ENCODE results near the gene RYK. TPM values are rescaled to one million over a fixed set of nuclear protein-coding genes. Genes with fewer than 3 reads are reported as not detected.

RYK gene
- total RNA-seq, 1 experiment from 2014 or later, result 54.2 TPM

DNA sequence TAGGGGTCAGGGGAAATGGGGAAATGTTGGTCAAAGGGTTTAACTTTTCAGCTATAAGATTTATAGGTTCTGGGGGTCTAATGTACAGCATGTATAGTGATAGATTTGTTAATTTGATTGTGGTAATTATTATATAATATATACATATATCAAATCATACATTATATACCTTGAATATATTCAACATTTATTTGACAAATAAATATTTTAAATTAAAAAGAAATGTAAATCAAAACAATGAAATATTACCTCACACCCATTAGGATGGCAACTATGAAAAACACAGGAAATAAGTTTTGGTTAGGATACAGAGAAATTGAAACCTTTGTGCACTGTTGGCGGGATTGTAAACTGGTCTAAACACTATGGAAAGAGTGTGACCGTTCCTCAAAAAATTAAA is 135.9 kb downstream of the RYK start:
- Mint-ChIP-seq H3K27ac (no peak overlapping the region), H3K27me3 (ENCODE audit: low read depth) (no peaks in the 10 kb centered on the region), H3K9me3 (peaks cover 22% of the 10 kb centered on the region), H3K4me3 (no peak overlapping the region), H3K36me3 (peaks cover 7% of the 10 kb centered on the region), H3K4me1 (peaks cover 8% of the 10 kb centered on the region; the same call in 1 of the 2 replicates)
- DNase-seq (ENCODE audit: low spot score) (no peak), ATAC-seq (no peak)
- POLR2A ChIA-PET, result no interaction called here
- TF ChIP-seq SOX15 (CRISPR knock-in tag; IDR thresholded peaks at IDR 0.05) (no peak), HMGA2 (CRISPR knock-in tag; IDR thresholded peaks at IDR 0.05) (peak; percentile 90; the same call in 1 of the 2 replicates), ZNF423 (CRISPR knock-in tag; IDR thresholded peaks at IDR 0.05) (no peak), ZNF219 (CRISPR knock-in tag; IDR thresholded peaks at IDR 0.05; ENCODE audit: borderline replicate concordance) (no peak)
- TF ChIP-seq, protein P1, sequence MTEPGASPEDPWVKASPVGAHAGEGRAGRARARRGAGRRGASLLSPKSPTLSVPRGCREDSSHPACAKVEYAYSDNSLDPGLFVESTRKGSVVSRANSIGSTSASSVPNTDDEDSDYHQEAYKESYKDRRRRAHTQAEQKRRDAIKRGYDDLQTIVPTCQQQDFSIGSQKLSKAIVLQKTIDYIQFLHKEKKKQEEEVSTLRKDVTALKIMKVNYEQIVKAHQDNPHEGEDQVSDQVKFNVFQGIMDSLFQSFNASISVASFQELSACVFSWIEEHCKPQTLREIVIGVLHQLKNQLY (CRISPR knock-in tag; IDR thresholded peaks at IDR 0.05), result no peak
- TF ChIP-seq, protein P2, sequence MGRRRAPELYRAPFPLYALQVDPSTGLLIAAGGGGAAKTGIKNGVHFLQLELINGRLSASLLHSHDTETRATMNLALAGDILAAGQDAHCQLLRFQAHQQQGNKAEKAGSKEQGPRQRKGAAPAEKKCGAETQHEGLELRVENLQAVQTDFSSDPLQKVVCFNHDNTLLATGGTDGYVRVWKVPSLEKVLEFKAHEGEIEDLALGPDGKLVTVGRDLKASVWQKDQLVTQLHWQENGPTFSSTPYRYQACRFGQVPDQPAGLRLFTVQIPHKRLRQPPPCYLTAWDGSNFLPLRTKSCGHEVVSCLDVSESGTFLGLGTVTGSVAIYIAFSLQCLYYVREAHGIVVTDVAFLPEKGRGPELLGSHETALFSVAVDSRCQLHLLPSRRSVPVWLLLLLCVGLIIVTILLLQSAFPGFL (CRISPR knock-in tag; IDR thresholded peaks at IDR 0.05; ENCODE audit: borderline replicate concordance), result no peak
- CTCF ChIA-PET, result no interaction called here

DNA sequence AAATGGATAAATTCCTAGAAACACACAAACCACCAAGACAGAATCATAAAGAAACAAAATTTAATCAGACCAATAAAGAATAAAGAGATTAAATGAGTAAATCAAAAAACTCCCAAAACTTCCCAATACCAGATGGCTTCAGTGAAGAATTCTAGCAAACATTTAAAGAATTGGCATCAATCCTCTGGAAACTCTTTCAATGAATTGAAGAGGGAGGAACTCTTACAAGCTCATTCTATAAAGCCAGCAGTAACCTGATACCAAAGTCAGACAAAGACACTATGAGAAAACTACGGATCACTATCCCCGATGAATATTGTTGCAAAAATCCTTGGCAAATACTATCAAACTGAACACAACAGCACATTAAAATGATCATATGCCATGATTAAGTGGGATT is 139.0 kb downstream of the RYK start:
- 0 out of 2 replicates have a peak, but pooled peaks cover 4% of the 10 kb centered on the region for H3K27me3 Mint-ChIP-seq (ENCODE audit: low read depth)
- DNase-seq (ENCODE audit: low spot score) (no peak), ATAC-seq (no peak)
- H3K4me1 Mint-ChIP-seq, result peaks cover 10% of the 10 kb centered on the region; the same call in 1 of the 2 replicates
- H3K9me3 Mint-ChIP-seq, result 0 out of 2 replicates have a peak, but pooled peaks cover 4% of the 10 kb centered on the region
- ChIA-PET POLR2A (no interaction called here), CTCF (no interaction called here)
- no peak overlapping the region for H3K4me3 Mint-ChIP-seq
- no peaks in the 10 kb centered on the region for H3K36me3 Mint-ChIP-seq
- H3K27ac Mint-ChIP-seq, result no peak overlapping the region
- TF ChIP-seq, protein P3, sequence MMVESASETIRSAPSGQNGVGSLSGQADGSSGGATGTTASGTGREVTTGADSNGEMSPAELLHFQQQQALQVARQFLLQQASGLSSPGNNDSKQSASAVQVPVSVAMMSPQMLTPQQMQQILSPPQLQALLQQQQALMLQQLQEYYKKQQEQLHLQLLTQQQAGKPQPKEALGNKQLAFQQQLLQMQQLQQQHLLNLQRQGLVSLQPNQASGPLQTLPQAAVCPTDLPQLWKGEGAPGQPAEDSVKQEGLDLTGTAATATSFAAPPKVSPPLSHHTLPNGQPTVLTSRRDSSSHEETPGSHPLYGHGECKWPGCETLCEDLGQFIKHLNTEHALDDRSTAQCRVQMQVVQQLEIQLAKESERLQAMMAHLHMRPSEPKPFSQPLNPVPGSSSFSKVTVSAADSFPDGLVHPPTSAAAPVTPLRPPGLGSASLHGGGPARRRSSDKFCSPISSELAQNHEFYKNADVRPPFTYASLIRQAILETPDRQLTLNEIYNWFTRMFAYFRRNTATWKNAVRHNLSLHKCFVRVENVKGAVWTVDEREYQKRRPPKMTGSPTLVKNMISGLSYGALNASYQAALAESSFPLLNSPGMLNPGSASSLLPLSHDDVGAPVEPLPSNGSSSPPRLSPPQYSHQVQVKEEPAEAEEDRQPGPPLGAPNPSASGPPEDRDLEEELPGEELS (CRISPR knock-in tag; IDR thresholded peaks at IDR 0.05), result no peak
- TF ChIP-seq, protein P4, sequence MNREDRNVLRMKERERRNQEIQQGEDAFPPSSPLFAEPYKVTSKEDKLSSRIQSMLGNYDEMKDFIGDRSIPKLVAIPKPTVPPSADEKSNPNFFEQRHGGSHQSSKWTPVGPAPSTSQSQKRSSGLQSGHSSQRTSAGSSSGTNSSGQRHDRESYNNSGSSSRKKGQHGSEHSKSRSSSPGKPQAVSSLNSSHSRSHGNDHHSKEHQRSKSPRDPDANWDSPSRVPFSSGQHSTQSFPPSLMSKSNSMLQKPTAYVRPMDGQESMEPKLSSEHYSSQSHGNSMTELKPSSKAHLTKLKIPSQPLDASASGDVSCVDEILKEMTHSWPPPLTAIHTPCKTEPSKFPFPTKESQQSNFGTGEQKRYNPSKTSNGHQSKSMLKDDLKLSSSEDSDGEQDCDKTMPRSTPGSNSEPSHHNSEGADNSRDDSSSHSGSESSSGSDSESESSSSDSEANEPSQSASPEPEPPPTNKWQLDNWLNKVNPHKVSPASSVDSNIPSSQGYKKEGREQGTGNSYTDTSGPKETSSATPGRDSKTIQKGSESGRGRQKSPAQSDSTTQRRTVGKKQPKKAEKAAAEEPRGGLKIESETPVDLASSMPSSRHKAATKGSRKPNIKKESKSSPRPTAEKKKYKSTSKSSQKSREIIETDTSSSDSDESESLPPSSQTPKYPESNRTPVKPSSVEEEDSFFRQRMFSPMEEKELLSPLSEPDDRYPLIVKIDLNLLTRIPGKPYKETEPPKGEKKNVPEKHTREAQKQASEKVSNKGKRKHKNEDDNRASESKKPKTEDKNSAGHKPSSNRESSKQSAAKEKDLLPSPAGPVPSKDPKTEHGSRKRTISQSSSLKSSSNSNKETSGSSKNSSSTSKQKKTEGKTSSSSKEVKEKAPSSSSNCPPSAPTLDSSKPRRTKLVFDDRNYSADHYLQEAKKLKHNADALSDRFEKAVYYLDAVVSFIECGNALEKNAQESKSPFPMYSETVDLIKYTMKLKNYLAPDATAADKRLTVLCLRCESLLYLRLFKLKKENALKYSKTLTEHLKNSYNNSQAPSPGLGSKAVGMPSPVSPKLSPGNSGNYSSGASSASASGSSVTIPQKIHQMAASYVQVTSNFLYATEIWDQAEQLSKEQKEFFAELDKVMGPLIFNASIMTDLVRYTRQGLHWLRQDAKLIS (CRISPR knock-in tag; IDR thresholded peaks at IDR 0.05; ENCODE audit: borderline replicate concordance), result no peak
- TF ChIP-seq, protein P5, sequence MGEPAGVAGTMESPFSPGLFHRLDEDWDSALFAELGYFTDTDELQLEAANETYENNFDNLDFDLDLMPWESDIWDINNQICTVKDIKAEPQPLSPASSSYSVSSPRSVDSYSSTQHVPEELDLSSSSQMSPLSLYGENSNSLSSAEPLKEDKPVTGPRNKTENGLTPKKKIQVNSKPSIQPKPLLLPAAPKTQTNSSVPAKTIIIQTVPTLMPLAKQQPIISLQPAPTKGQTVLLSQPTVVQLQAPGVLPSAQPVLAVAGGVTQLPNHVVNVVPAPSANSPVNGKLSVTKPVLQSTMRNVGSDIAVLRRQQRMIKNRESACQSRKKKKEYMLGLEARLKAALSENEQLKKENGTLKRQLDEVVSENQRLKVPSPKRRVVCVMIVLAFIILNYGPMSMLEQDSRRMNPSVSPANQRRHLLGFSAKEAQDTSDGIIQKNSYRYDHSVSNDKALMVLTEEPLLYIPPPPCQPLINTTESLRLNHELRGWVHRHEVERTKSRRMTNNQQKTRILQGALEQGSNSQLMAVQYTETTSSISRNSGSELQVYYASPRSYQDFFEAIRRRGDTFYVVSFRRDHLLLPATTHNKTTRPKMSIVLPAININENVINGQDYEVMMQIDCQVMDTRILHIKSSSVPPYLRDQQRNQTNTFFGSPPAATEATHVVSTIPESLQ (CRISPR knock-in tag; IDR thresholded peaks at IDR 0.05), result no peak
- TF ChIP-seq TEAD4 (CRISPR knock-in tag; IDR thresholded peaks at IDR 0.05) (no peak), NR2C2 (CRISPR knock-in tag; IDR thresholded peaks at IDR 0.05) (no peak), MYBL2 (CRISPR knock-in tag; IDR thresholded peaks at IDR 0.05) (no peak), RORB (CRISPR knock-in tag; IDR thresholded peaks at IDR 0.05) (no peak)
- TF ChIP-seq, protein P6, sequence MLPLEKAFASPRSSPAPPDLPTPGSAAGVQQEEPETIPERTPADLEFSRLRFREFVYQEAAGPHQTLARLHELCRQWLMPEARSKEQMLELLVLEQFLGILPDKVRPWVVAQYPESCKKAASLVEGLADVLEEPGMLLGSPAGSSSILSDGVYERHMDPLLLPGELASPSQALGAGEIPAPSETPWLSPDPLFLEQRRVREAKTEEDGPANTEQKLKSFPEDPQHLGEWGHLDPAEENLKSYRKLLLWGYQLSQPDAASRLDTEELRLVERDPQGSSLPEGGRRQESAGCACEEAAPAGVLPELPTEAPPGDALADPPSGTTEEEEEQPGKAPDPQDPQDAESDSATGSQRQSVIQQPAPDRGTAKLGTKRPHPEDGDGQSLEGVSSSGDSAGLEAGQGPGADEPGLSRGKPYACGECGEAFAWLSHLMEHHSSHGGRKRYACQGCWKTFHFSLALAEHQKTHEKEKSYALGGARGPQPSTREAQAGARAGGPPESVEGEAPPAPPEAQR (CRISPR knock-in tag; IDR thresholded peaks at IDR 0.05), result no peak
